ENCODE measurements around the gene FBXO3.

Gene FBXO3

DNA sequence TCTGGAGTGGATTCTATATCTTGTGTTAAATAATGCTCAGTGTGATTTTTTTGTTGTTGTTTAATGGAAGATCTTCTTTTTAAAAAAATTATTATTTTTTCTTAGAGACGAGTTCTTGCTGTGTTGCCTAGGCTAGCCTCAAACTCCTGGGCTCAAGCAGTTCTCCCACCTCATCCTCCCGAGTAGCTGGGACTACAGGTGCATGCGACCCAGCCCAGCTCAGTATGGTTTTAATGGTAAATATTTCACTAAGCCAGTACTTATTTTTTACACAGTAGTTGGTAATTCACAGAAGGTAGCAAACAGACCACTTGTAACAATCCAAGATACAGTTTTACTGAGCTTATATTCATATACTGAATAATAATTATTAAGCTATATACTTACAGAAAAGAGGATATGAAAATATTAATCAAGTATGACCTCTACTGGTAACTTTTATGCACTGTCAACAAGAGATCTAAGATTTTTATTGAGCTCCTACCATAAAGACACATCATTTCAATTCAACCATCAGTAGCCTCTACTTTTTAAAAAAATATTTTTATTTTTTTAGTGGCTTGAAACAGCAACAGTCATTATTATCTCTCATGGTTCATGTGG is 32.0 kb downstream of the FBXO3 start:
- FAIRE-seq, result peak; percentile 5
- TF ChIP-seq PAX5 (IDR thresholded peaks at IDR 0.05; ENCODE audit: insufficient read depth, low read length, severe bottlenecking), result no peak
- no peak for TF ChIP-seq SPI1 (IDR thresholded peaks at IDR 0.05; ENCODE audit: low read depth, low read length)
- no peak for TF ChIP-seq POLR2AphosphoS5 (IDR thresholded peaks at IDR 0.05; ENCODE audit: low read depth, low read length)
- TF ChIP-seq TAF1 (IDR thresholded peaks at IDR 0.05; ENCODE audit: low read depth, low read length), result no peak
- TF ChIP-seq POLR2A (IDR thresholded peaks at IDR 0.05; ENCODE audit: low read depth, low read length), result no peak
- TF ChIP-seq POU2F2 (IDR thresholded peaks at IDR 0.05; ENCODE audit: low read depth, low read length), result no peak
- no peak for DNase-seq (ENCODE audit: insufficient read length, low spot score)

DNA sequence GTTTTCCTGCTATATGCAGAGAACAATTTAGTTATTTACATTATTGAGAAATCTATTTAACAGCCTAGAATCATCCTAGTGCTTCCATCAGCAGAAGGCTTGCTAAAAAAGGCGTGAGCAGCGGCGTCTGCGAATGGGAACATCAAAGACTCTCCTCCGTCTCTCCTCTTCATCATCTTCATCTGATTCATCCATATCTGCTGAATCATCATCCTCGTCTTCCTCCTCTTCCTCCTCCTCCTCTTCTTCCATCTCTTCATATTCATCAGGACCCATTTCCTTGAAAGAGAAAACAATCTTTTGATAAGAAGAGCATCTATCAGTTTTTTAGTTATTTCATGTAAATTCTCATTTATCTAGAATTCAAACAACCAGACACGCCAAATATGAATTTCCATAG is 32.5 kb downstream of the FBXO3 start:
- DNase-seq (ENCODE audit: insufficient read length, low spot score), result no peak
- TF ChIP-seq POU2F2 (IDR thresholded peaks at IDR 0.05; ENCODE audit: low read depth, low read length), result no peak
- no peak for TF ChIP-seq TAF1 (IDR thresholded peaks at IDR 0.05; ENCODE audit: low read depth, low read length)
- no peak for TF ChIP-seq POLR2AphosphoS5 (IDR thresholded peaks at IDR 0.05; ENCODE audit: low read depth, low read length)
- no peak for TF ChIP-seq POLR2A (IDR thresholded peaks at IDR 0.05; ENCODE audit: low read depth, low read length)
- TF ChIP-seq PAX5 (IDR thresholded peaks at IDR 0.05; ENCODE audit: insufficient read depth, low read length, severe bottlenecking), result no peak
- TF ChIP-seq SPI1 (IDR thresholded peaks at IDR 0.05; ENCODE audit: low read depth, low read length), result no peak
- FAIRE-seq, result no peak

DNA sequence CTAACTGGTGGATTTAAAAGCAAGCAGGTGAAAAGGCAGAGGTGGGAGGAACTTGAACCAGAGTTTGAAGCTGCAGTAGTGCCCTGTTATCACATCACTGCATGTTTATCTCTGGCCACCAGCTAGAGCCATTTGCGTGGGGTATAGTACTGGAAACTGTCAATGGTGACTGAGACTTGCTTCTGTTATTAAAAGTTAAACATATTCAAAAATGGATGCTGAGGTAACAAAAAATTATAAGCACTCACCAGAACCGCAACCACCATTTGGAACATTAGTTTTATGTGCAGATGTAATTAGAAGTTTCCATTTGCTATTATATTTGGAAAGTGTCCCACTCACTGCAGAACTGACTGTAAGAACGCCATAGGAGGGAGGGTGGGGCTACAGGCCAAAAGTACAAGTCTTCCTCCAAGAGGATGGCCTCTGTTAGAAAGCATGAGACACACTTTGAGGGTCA is 36.9 kb downstream of the FBXO3 start:
- TF ChIP-seq POU2F2 (IDR thresholded peaks at IDR 0.05; ENCODE audit: low read depth, low read length) (no peak), TAF1 (IDR thresholded peaks at IDR 0.05; ENCODE audit: low read depth, low read length) (no peak), POLR2A (IDR thresholded peaks at IDR 0.05; ENCODE audit: low read depth, low read length) (no peak)
- no peak for FAIRE-seq
- DNase-seq (ENCODE audit: insufficient read length, low spot score), result no peak

DNA sequence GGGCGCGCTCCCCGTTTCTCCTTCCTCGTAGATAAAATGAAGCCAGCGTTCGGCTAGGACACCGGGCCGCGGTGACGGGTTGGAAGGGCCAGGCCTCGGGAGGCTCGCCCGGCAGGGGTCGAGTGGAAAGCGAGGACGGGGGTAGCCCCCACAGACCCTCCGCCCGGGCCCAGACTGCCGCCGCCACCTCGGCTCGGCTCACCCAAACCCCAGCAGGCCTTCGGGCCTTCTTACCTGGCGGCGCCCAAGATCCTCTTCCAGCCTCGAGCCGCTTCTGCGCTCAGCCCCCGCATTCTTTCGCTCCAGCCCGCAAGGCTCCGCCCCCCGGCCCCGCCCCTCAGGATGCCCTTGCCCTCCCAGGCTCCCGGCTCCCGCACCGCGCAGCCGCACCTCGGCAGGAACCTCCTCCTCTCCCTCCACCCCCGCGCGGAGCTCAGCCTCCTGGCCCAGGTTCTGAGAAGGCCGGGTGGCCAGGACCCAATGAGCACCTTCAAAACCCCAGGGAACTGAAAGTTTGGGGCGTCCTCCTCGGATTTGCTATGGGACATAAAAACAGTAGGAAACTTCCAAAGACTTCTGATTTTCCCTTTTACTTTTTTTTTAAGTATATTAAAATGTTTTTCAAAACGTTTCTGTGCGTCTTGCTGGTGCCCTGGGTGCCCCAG is 38.0 kb downstream of the FBXO3 start, which contains the start of gene CD59:
TSS of gene CD59 (minus strand) at position 276 of the 665 bp plus-strand sequence. CDS start 13,978 bp downstream, outside the sequence.
- FAIRE-seq (peak; percentile 79), DNase-seq (ENCODE audit: insufficient read length, low spot score) (peak; percentile 70)
- no peak; the same call in 1 of the 2 replicates for TF ChIP-seq TAF1 (IDR thresholded peaks at IDR 0.05; ENCODE audit: low read depth, low read length)
- peak; percentile 54; the same call in 1 of the 2 replicates for TF ChIP-seq POLR2AphosphoS5 (IDR thresholded peaks at IDR 0.05; ENCODE audit: low read depth, low read length)
- peak; percentile 67; the same call in 1 of the 2 replicates for TF ChIP-seq POLR2A (IDR thresholded peaks at IDR 0.05; ENCODE audit: low read depth, low read length)
- no peak for TF ChIP-seq POU2F2 (IDR thresholded peaks at IDR 0.05; ENCODE audit: low read depth, low read length)
- TF ChIP-seq SPI1 (IDR thresholded peaks at IDR 0.05; ENCODE audit: low read depth, low read length), result no peak
- TF ChIP-seq PAX5 (IDR thresholded peaks at IDR 0.05; ENCODE audit: insufficient read depth, low read length, severe bottlenecking), result no peak

DNA sequence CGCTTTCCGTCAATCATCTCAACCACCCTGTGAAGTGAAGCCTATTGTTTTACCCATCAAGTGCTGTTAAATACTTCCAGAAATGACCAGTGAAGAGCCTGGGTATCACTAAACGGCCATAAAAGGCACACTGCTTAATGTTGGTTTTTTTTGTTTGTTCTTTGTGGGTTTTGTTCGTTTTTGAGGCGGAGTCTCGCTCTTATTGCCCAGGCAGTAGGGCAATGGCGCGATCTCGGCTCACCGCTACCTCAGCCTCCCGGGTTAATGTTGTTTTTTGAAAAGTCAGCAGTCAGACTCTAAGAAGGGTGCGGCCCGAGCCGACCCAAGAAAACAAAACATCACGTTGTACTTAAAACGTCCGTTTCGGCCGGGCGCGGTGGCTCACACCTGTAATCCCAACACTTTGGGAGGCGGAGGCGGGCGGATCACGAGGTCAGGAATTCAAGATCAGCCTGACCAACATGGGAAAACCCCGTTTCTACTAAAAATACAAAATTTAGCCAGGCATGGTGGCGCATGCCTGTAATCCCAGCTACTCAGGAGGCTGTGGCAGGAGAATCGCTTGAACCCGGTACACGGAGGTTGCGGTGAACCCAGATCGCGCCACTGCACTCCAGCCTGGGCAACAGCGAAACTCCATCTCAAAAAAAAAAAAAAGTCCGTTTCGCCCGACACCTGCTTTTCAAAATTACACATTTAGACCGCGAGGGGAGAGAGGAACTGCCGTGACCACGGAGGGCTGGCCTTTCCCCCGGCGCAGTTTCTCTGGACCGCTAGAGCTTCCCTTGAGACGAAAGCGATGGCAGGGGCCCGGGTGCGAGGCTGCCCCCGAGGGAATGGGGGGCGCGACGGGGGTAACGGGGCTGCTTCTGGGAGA is 38.8 kb downstream of the FBXO3 start:
- FAIRE-seq, result no peak
- no peak for TF ChIP-seq POU2F2 (IDR thresholded peaks at IDR 0.05; ENCODE audit: low read depth, low read length)
- TF ChIP-seq SPI1 (IDR thresholded peaks at IDR 0.05; ENCODE audit: low read depth, low read length), result peak; percentile 81
- 0 out of 2 replicates have a peak, but pooled peaks have one; percentile 15 for TF ChIP-seq POLR2AphosphoS5 (IDR thresholded peaks at IDR 0.05; ENCODE audit: low read depth, low read length)
- DNase-seq (ENCODE audit: insufficient read length, low spot score), result peak; percentile 56

DNA sequence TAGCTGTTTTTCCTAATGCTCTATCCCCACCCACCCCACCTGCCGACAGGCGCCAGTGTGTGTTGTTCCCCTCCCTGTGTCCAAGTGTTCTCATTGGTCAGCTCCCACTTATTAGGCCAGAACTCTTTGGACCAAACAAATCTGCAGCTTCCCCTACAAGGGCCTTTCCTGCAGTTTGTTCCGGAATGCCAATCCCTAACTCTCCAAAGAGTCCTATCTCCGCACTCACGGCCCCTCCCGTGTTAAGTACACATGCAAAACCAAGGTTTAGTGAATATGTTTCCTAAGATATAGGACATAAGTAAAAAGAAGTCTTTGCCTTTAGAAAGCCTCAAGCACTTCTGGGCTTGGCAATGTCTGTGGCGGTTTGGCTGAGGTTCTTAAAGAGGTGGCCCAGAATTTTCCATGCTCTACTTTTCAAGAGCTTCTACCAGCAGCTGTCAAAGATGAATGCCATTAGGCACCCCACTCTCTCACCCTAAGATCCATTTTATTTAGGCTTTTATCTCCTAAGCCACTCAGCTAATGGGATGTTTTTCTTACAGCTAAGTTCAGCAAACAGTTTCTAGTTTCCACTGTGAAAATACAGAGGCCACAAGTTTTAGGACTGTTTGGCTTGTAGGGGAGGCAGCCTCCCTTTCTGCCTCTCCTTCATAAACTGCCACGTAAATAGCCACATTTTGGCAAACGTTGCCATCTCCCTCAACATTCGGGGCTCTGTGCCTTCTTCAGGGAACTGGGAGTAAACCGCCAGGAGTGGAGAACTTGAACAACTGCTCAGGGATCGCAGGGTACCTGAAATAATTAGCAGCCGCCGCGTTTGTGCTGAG is 39.7 kb downstream of the FBXO3 start:
- TF ChIP-seq TAF1 (IDR thresholded peaks at IDR 0.05; ENCODE audit: low read depth, low read length), result no peak
- no peak for TF ChIP-seq SPI1 (IDR thresholded peaks at IDR 0.05; ENCODE audit: low read depth, low read length)
- TF ChIP-seq POLR2AphosphoS5 (IDR thresholded peaks at IDR 0.05; ENCODE audit: low read depth, low read length), result no peak

DNA sequence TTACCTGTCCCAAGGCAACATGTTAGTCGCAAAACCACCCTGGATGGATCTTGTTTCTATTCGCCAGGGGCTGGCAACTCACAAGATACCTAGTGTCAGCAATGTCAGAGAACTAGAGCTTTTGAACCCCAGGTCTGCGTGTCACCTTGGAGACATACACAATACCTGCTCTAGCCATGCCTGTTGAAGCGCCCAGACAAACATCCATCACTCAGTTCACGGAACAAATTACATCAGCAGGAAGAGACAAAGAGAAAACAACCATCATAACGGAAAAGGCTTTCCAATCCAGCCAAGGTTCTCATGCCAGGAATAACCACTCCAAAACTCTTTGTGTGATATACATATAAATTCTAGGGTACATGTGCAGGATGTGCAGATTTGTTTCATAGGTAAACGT is 40.3 kb downstream of the FBXO3 start:
- FAIRE-seq (no peak), DNase-seq (ENCODE audit: insufficient read length, low spot score) (no peak)
- TF ChIP-seq PAX5 (IDR thresholded peaks at IDR 0.05; ENCODE audit: insufficient read depth, low read length, severe bottlenecking), result no peak
- TF ChIP-seq POU2F2 (IDR thresholded peaks at IDR 0.05; ENCODE audit: low read depth, low read length), result no peak
- no peak for TF ChIP-seq TAF1 (IDR thresholded peaks at IDR 0.05; ENCODE audit: low read depth, low read length)
- no peak for TF ChIP-seq POLR2A (IDR thresholded peaks at IDR 0.05; ENCODE audit: low read depth, low read length)
- no peak for TF ChIP-seq POLR2AphosphoS5 (IDR thresholded peaks at IDR 0.05; ENCODE audit: low read depth, low read length)
- no peak for TF ChIP-seq SPI1 (IDR thresholded peaks at IDR 0.05; ENCODE audit: low read depth, low read length)

More for the DNA sequence above, 39.7 kb downstream of the FBXO3 start:
- FAIRE-seq, result no peak
- no peak for DNase-seq (ENCODE audit: insufficient read length, low spot score)

DNA sequence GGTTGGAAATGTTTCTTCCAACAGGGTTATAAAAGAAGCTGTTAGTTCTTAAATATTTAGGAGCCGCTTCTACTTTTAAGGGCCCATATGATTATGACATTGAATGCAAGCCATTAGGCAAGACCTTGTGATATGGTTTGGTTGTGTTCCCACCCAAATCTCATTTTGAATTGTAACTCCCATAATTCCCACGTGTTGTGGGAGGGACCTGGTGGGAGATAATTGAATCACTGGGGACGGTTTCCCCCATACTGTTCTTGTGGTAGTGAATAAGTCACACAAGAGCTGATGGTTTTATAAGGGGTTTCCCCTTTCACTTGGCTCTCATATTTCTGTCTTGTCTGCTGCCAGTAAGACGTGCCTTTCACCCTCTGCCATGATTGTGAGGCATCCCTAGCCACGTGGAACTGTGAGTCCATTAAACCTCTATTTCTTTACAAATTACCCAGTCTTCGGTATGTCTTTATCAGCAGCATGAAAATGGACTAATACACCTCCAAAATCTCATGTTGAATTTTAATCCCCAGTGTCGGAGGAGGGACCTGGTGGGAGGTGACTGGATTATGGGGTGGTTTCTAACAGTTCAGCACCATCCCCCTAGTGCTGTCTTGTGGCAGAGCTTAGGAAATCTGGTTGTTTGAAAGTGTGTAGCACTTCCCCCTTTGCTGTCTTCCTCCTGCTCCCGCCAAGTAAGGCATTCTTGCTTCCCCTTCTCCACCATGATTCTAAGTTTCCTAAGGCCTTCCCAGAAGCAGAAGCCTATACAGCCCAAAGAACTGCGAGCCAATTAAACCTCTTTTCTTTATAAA is 42.4 kb downstream of the FBXO3 start:
- DNase-seq (ENCODE audit: insufficient read length, low spot score), result no peak
- peak; percentile 26 for FAIRE-seq
- TF ChIP-seq SPI1 (IDR thresholded peaks at IDR 0.05; ENCODE audit: low read depth, low read length) (peak; percentile 80), POLR2AphosphoS5 (IDR thresholded peaks at IDR 0.05; ENCODE audit: low read depth, low read length) (no peak)

Data from GM12891 (cell line).